Omental fat pad (tissue), 4 donors: ENCODE measurements around the gene ODF2. TPM values are rescaled to one million over a fixed set of nuclear protein-coding genes. Genes with fewer than 3 reads are reported as not detected.

Experiments used
- ATAC-seq: fragments of 150-250 bp; one replicate; pipeline ENCODE4 v1.9.1; 2016; ENCODE audit warnings: mild to moderate bottlenecking, moderate library complexity; ENCODE audit not compliant: low FRiP score
- DNase-seq: peaks from one replicate; pipeline ENCODE4 v3.0.0-alpha.2; 2019; ENCODE audit warnings: low spot score
- total RNA-seq, 4 donors: library from RNA; depleted of rRNA; stranded (reverse); fragments of >200 nt; gene quantifications; one replicate each; pipeline ENCODE4 v1.1.0, GENCODE V29; 2016
- TF ChIP-seq, protein P1 (sequence below), 3 donors: fragments of 450-650 bp; IDR thresholded peaks; one replicate each; pipeline ENCODE4 v1.5.1; 2016 to 2017; ENCODE audit warnings: antibody characterized with exemption in 3 of 3, mild to moderate bottlenecking in 3 of 3, moderate library complexity in 2 of 3

ODF2 gene
- total RNA-seq, 4 donors from 2014 or later = 16.8 to 27.1 (median 20.8) TPM

DNA sequence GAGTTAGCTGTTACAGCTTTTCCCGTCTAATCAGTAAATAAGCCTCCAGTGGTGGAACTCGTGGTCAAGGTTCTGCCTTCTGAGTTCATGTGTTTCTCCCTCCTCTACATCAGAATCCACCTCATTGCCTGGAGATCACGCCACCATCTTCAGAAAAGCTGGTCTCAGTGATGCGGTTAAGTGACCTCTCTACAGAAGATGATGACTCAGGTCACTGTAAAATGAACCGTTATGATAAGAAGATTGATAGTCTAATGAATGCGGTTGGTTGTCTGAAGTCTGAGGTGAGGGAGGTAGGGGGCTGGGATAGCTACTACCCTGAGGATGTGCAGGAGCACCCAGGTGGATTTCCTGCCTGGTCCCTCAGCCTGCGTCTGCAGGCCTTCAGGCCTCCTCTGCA lies 13.3 kb downstream of the ODF2 start:
- DNase-seq (no peak), ATAC-seq (no peak)
- TF ChIP-seq, protein P1, sequence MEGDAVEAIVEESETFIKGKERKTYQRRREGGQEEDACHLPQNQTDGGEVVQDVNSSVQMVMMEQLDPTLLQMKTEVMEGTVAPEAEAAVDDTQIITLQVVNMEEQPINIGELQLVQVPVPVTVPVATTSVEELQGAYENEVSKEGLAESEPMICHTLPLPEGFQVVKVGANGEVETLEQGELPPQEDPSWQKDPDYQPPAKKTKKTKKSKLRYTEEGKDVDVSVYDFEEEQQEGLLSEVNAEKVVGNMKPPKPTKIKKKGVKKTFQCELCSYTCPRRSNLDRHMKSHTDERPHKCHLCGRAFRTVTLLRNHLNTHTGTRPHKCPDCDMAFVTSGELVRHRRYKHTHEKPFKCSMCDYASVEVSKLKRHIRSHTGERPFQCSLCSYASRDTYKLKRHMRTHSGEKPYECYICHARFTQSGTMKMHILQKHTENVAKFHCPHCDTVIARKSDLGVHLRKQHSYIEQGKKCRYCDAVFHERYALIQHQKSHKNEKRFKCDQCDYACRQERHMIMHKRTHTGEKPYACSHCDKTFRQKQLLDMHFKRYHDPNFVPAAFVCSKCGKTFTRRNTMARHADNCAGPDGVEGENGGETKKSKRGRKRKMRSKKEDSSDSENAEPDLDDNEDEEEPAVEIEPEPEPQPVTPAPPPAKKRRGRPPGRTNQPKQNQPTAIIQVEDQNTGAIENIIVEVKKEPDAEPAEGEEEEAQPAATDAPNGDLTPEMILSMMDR (IDR thresholded peaks at IDR 0.05) = no peak

DNA sequence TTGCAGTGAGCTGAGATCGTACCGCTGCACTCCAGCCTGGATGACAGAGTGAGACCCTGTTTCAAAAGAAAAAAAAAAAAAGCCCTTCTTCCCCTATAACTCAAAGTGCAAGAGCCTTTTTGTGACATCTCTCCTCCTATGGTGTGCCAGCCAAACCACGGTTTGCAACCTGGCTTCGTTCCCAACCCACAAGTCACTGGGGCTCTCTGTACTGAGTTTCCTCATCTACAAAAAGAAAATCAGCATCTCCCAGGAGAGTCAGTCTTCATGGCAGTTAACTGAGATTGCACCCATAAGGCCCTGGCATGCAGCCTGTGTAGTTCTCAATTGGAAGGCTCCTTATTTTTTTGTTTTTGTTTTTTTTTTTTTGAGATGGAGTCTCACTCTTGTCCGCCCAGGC lies 14.8 kb downstream of the ODF2 start:
- ATAC-seq = no peak
- DNase-seq = no peak
- TF ChIP-seq, protein P1 (IDR thresholded peaks at IDR 0.05) = no peak

DNA sequence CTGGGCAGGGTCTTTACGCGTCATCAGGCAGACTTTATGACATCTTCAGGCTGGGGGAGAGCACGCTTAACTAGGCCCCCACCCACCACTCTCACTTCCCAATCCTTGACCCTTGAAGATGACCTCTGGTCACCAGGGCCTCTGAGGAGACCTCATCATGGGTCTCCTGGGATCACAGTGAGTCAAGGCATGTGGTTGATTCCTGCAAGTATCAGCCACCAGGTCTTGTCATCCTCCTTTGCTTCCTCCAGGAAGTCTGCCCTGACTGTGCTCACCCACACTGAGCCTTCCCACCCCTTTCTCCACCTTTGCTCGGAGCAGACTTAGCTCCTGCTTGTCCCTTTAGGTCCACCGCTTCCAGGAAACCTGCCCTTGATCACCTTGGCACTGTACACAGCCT lies 17.3 kb downstream of the ODF2 start:
- ATAC-seq = no peak
- TF ChIP-seq, protein P1 (IDR thresholded peaks at IDR 0.05) = no peak
- no peak for DNase-seq

DNA sequence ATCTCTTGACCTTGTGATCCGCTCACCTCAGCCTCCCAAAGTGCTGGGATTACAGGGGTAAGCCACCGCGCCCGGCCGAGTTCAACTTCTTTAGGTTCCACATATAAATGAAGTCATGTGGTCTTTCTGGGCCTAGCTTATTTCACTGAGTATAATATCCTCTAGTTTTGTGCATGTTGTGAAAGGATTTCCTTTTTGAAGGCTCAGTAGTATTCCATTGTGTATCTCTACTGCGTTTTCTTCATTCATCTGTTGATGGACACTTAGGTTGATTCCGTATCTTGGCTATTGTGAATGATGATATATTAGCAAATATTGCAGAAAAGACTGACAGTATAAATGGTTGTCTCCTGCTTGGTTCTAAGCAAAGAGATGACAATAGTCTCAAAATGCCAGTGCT lies 20.1 kb downstream of the ODF2 start:
- ATAC-seq (no peak), DNase-seq (no peak)
- TF ChIP-seq, protein P1 (IDR thresholded peaks at IDR 0.05) = no peak

DNA sequence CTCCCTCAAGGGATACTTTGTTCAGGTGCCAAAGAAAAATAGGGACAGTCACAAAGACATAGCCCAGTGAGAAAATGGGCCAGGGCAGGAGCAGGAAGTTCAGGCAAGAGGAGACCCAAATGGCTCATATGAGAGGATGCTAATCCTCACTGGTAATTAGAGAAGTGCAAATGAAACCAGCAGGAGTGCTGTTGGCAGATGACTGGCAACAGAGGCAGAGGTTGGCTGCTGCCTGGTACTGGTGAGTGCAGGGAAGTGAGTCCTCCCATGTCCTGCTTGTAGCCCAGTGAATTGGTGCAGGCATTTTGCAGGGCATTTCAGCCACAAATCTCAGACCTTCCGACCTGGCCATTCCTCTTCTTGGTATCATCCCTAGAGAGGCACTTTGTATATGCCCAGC lies 23.5 kb downstream of the ODF2 start:
- ATAC-seq = no peak
- no peak for DNase-seq
- TF ChIP-seq, protein P1 (IDR thresholded peaks at IDR 0.05) = no peak

DNA sequence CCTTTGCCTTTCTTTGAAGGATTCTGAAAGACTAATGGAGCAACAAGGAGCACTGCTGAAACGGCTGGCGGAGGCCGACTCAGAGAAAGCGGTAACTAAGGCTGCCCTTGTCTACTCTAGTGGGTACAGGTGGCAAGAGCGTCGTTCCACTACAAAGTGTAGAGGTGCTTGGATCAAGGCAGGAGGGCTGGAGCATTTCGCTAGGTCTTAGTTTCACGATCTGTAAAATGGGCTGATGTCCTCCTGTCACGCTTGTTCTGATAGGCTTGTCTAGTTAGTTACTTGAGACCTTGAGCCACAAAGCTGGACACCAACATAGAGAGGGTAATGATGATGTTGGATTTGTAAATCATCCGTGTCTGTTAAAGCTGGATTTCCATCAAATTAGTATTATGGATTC lies 25.8 kb downstream of the ODF2 start:
- no peak for DNase-seq
- TF ChIP-seq, protein P1 (IDR thresholded peaks at IDR 0.05) = no peak
- no peak for ATAC-seq

DNA sequence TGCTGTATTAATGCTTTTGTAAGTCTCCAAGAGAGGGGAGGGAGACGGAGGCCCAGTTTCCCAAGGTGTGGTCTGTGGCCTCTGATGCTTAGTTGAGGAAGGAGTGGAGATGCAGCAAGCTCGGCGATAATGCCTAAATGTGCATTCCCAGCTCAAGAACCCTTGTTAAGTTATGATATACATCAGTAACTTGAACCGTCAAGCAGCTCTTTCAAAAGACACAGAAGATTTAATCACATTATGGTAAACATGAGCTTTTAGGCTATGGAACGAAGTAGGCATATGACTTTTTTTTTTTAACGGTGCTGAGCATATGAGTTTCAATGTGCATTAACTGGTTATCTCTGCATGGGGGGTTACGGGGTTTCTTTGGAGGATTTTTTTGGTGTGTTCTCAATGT lies 26.4 kb downstream of the ODF2 start:
- TF ChIP-seq, protein P1 (IDR thresholded peaks at IDR 0.05) = no peak
- no peak for DNase-seq
- no peak for ATAC-seq
